HEK293 (cell line): Measurements from ENCODE around the gene CEP41.

Source experiments
- HOXA7 ChIP-seq: sonication (generic); formaldehyde crosslinking; IDR thresholded peaks from 2 replicates; pipeline ENCODE4 v1.8.1; 2022; ENCODE audit warnings: missing genetic modification reagents, borderline replicate concordance
- ZNF133 ChIP-seq: fragments of 450-650 bp; formaldehyde crosslinking; IDR thresholded peaks from 2 replicates; pipeline ENCODE4 v1.5.1; 2016; ENCODE audit warnings: missing biosample characterization, missing genetic modification characterization
- TF ChIP-seq, protein P1 (sequence below): fragments of 450-650 bp; formaldehyde crosslinking; IDR thresholded peaks from 2 replicates; pipeline ENCODE4 v1.5.1; 2016; ENCODE audit warnings: missing biosample characterization, missing genetic modification characterization

DNA sequence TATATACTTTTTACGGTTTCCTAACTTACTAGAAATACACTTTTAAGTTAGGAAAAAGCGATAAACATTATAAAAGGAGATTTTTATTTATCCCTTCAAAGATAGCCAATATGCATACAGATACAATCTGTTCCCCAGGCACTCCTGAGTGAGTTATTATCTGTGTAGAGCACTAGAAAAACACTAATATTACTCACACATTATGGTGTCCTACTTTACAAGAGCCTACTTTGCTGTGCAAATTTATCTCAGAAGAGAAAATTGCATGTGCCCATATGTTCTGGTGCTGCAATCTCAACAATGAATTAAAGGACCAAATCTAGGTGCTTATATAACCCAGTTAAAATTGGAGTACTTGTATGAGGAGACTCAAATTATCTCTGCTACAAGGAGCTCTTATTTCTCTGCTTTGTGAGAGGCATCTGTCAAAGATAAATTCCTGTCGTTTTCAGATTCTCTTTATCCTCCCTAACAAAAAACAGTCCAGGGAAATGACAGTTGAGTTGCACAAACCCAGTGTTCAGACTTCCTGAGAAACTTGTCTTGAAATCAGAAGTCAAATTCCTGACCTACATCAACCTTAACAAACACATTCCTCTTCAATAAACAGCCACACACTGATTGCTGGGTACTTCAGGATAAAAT lies 31.6 kb downstream of the CEP41 start:
- TF ChIP-seq, protein P1, sequence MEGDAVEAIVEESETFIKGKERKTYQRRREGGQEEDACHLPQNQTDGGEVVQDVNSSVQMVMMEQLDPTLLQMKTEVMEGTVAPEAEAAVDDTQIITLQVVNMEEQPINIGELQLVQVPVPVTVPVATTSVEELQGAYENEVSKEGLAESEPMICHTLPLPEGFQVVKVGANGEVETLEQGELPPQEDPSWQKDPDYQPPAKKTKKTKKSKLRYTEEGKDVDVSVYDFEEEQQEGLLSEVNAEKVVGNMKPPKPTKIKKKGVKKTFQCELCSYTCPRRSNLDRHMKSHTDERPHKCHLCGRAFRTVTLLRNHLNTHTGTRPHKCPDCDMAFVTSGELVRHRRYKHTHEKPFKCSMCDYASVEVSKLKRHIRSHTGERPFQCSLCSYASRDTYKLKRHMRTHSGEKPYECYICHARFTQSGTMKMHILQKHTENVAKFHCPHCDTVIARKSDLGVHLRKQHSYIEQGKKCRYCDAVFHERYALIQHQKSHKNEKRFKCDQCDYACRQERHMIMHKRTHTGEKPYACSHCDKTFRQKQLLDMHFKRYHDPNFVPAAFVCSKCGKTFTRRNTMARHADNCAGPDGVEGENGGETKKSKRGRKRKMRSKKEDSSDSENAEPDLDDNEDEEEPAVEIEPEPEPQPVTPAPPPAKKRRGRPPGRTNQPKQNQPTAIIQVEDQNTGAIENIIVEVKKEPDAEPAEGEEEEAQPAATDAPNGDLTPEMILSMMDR (tag by site-specific recombination) = no peak
- TF ChIP-seq ZNF133 (tag by site-specific recombination) = no peak
- no peak for TF ChIP-seq HOXA7 (CRISPR knock-in tag)
